HS-27A (cell line): ENCODE data around the gene ROR1.

Experiments
- DNase-seq: peaks from one replicate; pipeline ENCODE4 v3.0.0-alpha.2; 2012; ENCODE audit warnings: low read depth, missing footprints

ROR1 gene

GRCh38 chr1:63936801-63937200, 163.0 kb downstream of the ROR1 start:
- DNase-seq, result no peak

GRCh38 chr1:63937461-63938022, 163.7 kb downstream of the ROR1 start:
- no peak for DNase-seq

GRCh38 chr1:63940440-63940839, 166.6 kb downstream of the ROR1 start:
- DNase-seq, result no peak

GRCh38 chr1:63943393-63943792, 169.6 kb downstream of the ROR1 start:
- no peak for DNase-seq

- no peak for DNase-seq
Observed at GRCh38 chr1:63945943-63946342, 172.1 kb downstream of the ROR1 start.

GRCh38 chr1:63946866-63947491, 173.2 kb downstream of the ROR1 start:
- no peak for DNase-seq

- no peak for DNase-seq
Observed at GRCh38 chr1:63947904-63948303, 174.1 kb downstream of the ROR1 start.

- DNase-seq, result no peak
Observed at GRCh38 chr1:63950023-63950422, 176.2 kb downstream of the ROR1 start.

- no peak for DNase-seq
Observed at GRCh38 chr1:63951059-63951946, 177.5 kb downstream of the ROR1 start.

GRCh38 chr1:63954187-63954586, 180.4 kb downstream of the ROR1 start:
- no peak for DNase-seq

GRCh38 chr1:63955370-63956145, 181.7 kb downstream of the ROR1 start:
- DNase-seq, result no peak

- DNase-seq, result no peak
Observed at GRCh38 chr1:63958556-63958955, 184.7 kb downstream of the ROR1 start.

GRCh38 chr1:63960326-63960725, 186.5 kb downstream of the ROR1 start:
- DNase-seq, result no peak

GRCh38 chr1:63966016-63966415, 192.2 kb downstream of the ROR1 start:
- DNase-seq, result no peak

GRCh38 chr1:63967901-63968300, 194.1 kb downstream of the ROR1 start:
- no peak for DNase-seq

- no peak for DNase-seq
Observed at GRCh38 chr1:63968663-63969440, 195.0 kb downstream of the ROR1 start.

- no peak for DNase-seq
Observed at GRCh38 chr1:63969441-63969901, 195.7 kb downstream of the ROR1 start.

GRCh38 chr1:63971557-63971956, 197.7 kb downstream of the ROR1 start:
- DNase-seq, result no peak

GRCh38 chr1:63973005-63973419, 199.2 kb downstream of the ROR1 start:
- DNase-seq, result no peak

GRCh38 chr1:63974966-63975365, 201.1 kb downstream of the ROR1 start:
- no peak for DNase-seq

GRCh38 chr1:63975481-63975880, 201.7 kb downstream of the ROR1 start:
- DNase-seq, result no peak
